ENCODE data around the gene PRR20C. TPM values are rescaled to one million over a fixed set of nuclear protein-coding genes. Genes with fewer than 3 reads are reported as not detected.
"Not testable (repeated sequence)": the region's sequence is repeated elsewhere in the genome, so short reads cannot be mapped to it uniquely, and the experiment has no call there.

The PRR20C gene
- not detected for total RNA-seq
- not detected for polyA plus RNA-seq (ENCODE audit: insufficient read depth, low read depth, low replicate concordance)
- long read RNA-seq, donor 1 = 0 reads
- long read RNA-seq, donor 2 = 0 reads
- long read RNA-seq, donor 3 = 0 reads
- long read RNA-seq, donor 4 = 0 reads
- long read RNA-seq, donor 5 = 0 reads
- long read RNA-seq, donor 6 = 0 reads
- long read RNA-seq, donor 7 = 0 reads
- long read RNA-seq, donor 8 = 0 reads
- long read RNA-seq, donor 9 = 0 reads
- long read RNA-seq, donor 10 = 0 reads

DNA sequence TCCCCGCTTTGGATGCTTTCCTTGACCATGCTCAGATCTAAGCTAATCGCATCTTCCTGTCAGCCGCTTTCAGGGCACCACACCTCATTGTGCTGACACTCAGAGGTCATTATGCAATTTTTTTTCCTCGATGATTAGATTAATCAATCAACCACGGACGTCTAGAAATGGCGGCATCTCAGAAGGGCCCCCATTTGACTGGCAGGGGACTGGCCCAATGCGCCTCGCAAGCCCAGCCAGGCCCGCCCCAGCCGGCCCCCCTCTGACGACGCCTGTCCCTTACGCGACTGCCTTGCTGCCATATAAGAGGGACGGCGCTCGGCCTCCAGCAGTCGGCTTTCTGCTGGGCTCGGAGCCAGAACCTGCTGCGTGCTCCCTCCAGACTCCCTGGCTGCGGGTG lies at the start of gene PRR20C:
Gene PRR20C, plus strand, starts transcription at position 301 of the 400 bp plus-strand sequence. CDS start 387 bp downstream, outside the sequence.
- intact Hi-C loops (cut with DNase I); H3K4me1 ChIP-seq (ENCODE audit: control insufficient read depth in 2 of 3, insufficient read depth in 2 of 3, low read depth in 1 of 3, low read length in 3 of 3); H3K9ac ChIP-seq (ENCODE audit: low read length in 3 of 3); FAIRE-seq; H3K9me3 ChIP-seq (ENCODE audit: control insufficient read depth in 2 of 3, insufficient read depth in 1 of 3, low read length in 3 of 3); H3K4me3 ChIP-seq (ENCODE audit: low read length in 3 of 3); H3K27me3 ChIP-seq (ENCODE audit: control insufficient read depth, insufficient read depth, low read length); DNase-seq; H3K36me3 ChIP-seq (ENCODE audit: control insufficient read depth in 2 of 3, insufficient read depth in 3 of 3, low read length in 3 of 3); H3K27ac ChIP-seq (ENCODE audit: low read depth in 2 of 2, low read length in 2 of 2): not testable (repeated sequence)

DNA sequence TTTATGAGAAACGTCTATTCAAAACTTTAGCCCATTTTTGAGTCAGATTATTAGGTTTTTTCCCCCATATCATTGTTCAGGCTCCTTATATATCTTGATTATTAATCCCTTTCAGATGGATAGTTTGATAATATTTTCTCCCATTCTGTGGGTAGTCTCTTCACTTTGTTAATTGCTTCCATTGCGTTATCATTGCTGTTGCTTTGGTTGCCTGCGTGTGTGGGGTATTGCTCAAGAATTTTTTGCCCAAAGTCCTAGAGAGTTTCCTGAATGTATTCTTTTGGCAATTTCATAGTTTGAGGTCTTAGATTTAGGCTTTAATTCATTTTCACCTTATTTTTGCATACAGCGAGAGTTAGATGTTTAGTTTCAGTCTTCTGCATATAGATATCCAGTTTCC lies 38.9 kb upstream of the PRR20C start:
- H3K9ac ChIP-seq (ENCODE audit: low read length in 3 of 3) = no peak overlapping the region
- TF ChIP-seq CTCF (IDR thresholded peaks at IDR 0.05; ENCODE audit: borderline replicate concordance, extremely low read depth, insufficient read depth) = no peak
- no peaks in the 10 kb centered on the region for H3K36me3 ChIP-seq (ENCODE audit: control insufficient read depth in 2 of 3, insufficient read depth in 3 of 3, low read length in 3 of 3)
- no peak overlapping the region for H3K4me3 ChIP-seq (ENCODE audit: low read length in 3 of 3)
- intact Hi-C loops (cut with DNase I) = no loop called here
- no peak for FAIRE-seq
- no peaks in the 10 kb centered on the region for H3K4me1 ChIP-seq (ENCODE audit: control insufficient read depth in 2 of 3, insufficient read depth in 2 of 3, low read depth in 1 of 3, low read length in 3 of 3)
- no peak for DNase-seq
- H3K27me3 ChIP-seq (ENCODE audit: control insufficient read depth, insufficient read depth, low read length) = no peaks in the 10 kb centered on the region
- no peak overlapping the region for H3K27ac ChIP-seq (ENCODE audit: low read depth in 2 of 2, low read length in 2 of 2)
- peaks cover 0 to 5% (median 0%) of the 10 kb centered on the region in 3 donors for H3K9me3 ChIP-seq (ENCODE audit: control insufficient read depth in 2 of 3, insufficient read depth in 1 of 3, low read length in 3 of 3)

GRCh38 chr13:57123681-57124080 lies 30.2 kb upstream of the PRR20C start:
- FAIRE-seq = no peak

GRCh38 chr13:57128909-57129308 lies 25.0 kb upstream of the PRR20C start:
- Histone ChIP-seq H3K4me1 (ENCODE audit: control insufficient read depth in 2 of 3, insufficient read depth in 2 of 3, low read depth in 1 of 3, low read length in 3 of 3) (no peaks in the 10 kb centered on the region), H3K27me3 (ENCODE audit: control insufficient read depth, insufficient read depth, low read length) (no peaks in the 10 kb centered on the region), H3K27ac (ENCODE audit: low read depth in 2 of 2, low read length in 2 of 2) (no peak overlapping the region), H3K36me3 (ENCODE audit: control insufficient read depth in 2 of 3, insufficient read depth in 3 of 3, low read length in 3 of 3) (no peaks in the 10 kb centered on the region), H3K9ac (ENCODE audit: low read length in 3 of 3) (no peak overlapping the region), H3K4me3 (ENCODE audit: low read length in 3 of 3) (no peak overlapping the region), H3K9me3 (ENCODE audit: control insufficient read depth in 2 of 3, insufficient read depth in 1 of 3, low read length in 3 of 3) (no peaks in the 10 kb centered on the region)
- no peak for FAIRE-seq
- intact Hi-C loops (cut with DNase I) = no loop called here
- TF ChIP-seq CTCF (IDR thresholded peaks at IDR 0.05; ENCODE audit: borderline replicate concordance, extremely low read depth, insufficient read depth) = no peak
- DNase-seq = no peak

More at GRCh38 chr13:57123681-57124080, 30.2 kb upstream of the PRR20C start:
- Histone ChIP-seq H3K4me1 (ENCODE audit: control insufficient read depth in 2 of 3, insufficient read depth in 2 of 3, low read depth in 1 of 3, low read length in 3 of 3) (no peaks in the 10 kb centered on the region), H3K4me3 (ENCODE audit: low read length in 3 of 3) (no peak overlapping the region), H3K27me3 (ENCODE audit: control insufficient read depth, insufficient read depth, low read length) (no peaks in the 10 kb centered on the region), H3K9ac (ENCODE audit: low read length in 3 of 3) (no peak overlapping the region), H3K27ac (ENCODE audit: low read depth in 2 of 2, low read length in 2 of 2) (no peak overlapping the region), H3K36me3 (ENCODE audit: control insufficient read depth in 2 of 3, insufficient read depth in 3 of 3, low read length in 3 of 3) (no peaks in the 10 kb centered on the region), H3K9me3 (ENCODE audit: control insufficient read depth in 2 of 3, insufficient read depth in 1 of 3, low read length in 3 of 3) (peaks cover 0 to 5% (median 0%) of the 10 kb centered on the region in 3 donors)
- DNase-seq = peak in 1 of 5 donors; percentile 4
- no peak for TF ChIP-seq CTCF (IDR thresholded peaks at IDR 0.05; ENCODE audit: borderline replicate concordance, extremely low read depth, insufficient read depth)
- intact Hi-C loops (cut with DNase I) = no loop called here
